HepG2 (cell line): ENCODE data around the gene DMAC2L. TPM values are rescaled to one million over a fixed set of nuclear protein-coding genes. Genes with fewer than 3 reads are reported as not detected.

Source experiments
- ATAC-seq: fragments of 200-7000 bp; cut with Tn5 transposase; 3 replicates; pipeline ENCODE4 v1.9.1; 2020; ENCODE audit warnings: mild to moderate bottlenecking, moderate library complexity
- BruUV-seq: library from RNA; stranded (reverse); fragments of 400-500 nt; replicated peaks from 2 replicates; lab custom pipeline; 2021; lab: Mats Ljungman, UMichigan
- CTCF ChIA-PET: fragments of 300-600 bp; formaldehyde crosslinking; extraction: SDS; loops from one replicate; lab custom pipeline; 2021; ENCODE audit warnings: low total read pairs, inconsistent platforms, low intra/inter-chr PET ratio; lab: Yijun Ruan, JAX
- POLR2A ChIA-PET: fragments of 350-600 bp; sonication (Branson Sonifier 250); formaldehyde crosslinking; loops from one replicate; lab custom pipeline; 2020; ENCODE audit warnings: antibody characterized with exemption, inconsistent platforms; lab: Yijun Ruan, JAX
- DNase-seq: peaks from one replicate; pipeline ENCODE4 v3.0.0-alpha.2; 2015; ENCODE audit warnings: low spot score
- FAIRE-seq: peaks from 3 replicates; lab custom pipeline; 2011; peaks lifted over from hg19 to GRCh38; lab: Jason Lieb, UNC
- H2AFZ ChIP-seq: one replicate; pipeline ENCODE4 v1.6.1; 2011; ENCODE audit warnings: low read length, inconsistent platforms
- H3K27ac ChIP-seq: fragments of 300-600 bp; 3 replicates; pipeline ENCODE4 v1.8.0; 2011; ENCODE audit warnings: mixed run types, mild to moderate bottlenecking, mixed read lengths, low read length, inconsistent platforms; ENCODE audit not compliant: insufficient read depth; ENCODE audit errors: extremely low read length
- H3K27me3 ChIP-seq, 2 experiments: fragments of 200-600 bp in 1 of 2; 2 replicates in 1 of 2; 3 replicates in 1 of 2; pipeline versions ENCODE4 v1.6.0 to v1.8.0; 2011; ENCODE audit warnings: low read length in 2 of 2, mild to moderate bottlenecking in 2 of 2, moderate library complexity in 2 of 2, inconsistent platforms in 1 of 2; ENCODE audit not compliant: insufficient read depth in 2 of 2, control insufficient read depth in 1 of 2
- H3K36me3 ChIP-seq, 2 experiments: fragments of 200-600 bp in 1 of 2; replicated peaks in 1 of 2; 2 replicates in 1 of 2; 3 replicates in 1 of 2; pipeline versions ENCODE4 v1.5.1 to v1.8.0; 2011; ENCODE audit warnings: low read length in 2 of 2, inconsistent platforms in 1 of 2; ENCODE audit not compliant: insufficient read depth in 2 of 2, control insufficient read depth in 1 of 2
- H3K4me1 ChIP-seq: 2 replicates; pipeline ENCODE4 v1.5.1; 2012; ENCODE audit warnings: low read length, inconsistent platforms; ENCODE audit not compliant: insufficient read depth
- H3K4me2 ChIP-seq: 2 replicates; pipeline ENCODE4 v1.6.0; 2011; ENCODE audit warnings: low read depth, low read length, inconsistent platforms
- H3K4me3 ChIP-seq, 3 experiments: fragments of 200-600 bp in 1 of 3; sonication (generic), shearing (Covaris generic) in 1 of 3; replicated peaks in 1 of 3; 2 replicates each; pipeline ENCODE4 v1.5.1; 2011 to 2016; ENCODE audit warnings: low read length in 3 of 3, inconsistent platforms in 2 of 3, low read depth in 2 of 3, mild to moderate bottlenecking in 2 of 3, control low read depth in 1 of 3, mixed read lengths in 1 of 3; ENCODE audit not compliant: insufficient read depth in 1 of 3
- H3K79me2 ChIP-seq: one replicate; pipeline ENCODE4 v1.6.1; 2011; ENCODE audit warnings: low read length, inconsistent platforms; ENCODE audit not compliant: insufficient read depth
- H3K9ac ChIP-seq: 2 replicates; pipeline ENCODE4 v1.6.0; 2011; ENCODE audit warnings: mild to moderate bottlenecking, low read depth, low read length, inconsistent platforms; ENCODE audit not compliant: insufficient read depth
- H3K9me3 ChIP-seq: 2 replicates; pipeline ENCODE4 v1.5.1; 2012; ENCODE audit warnings: mild to moderate bottlenecking, low read length
- H4K20me1 ChIP-seq: 2 replicates; pipeline ENCODE4 v1.6.0; 2011; ENCODE audit warnings: inconsistent platforms, mild to moderate bottlenecking, low read length, moderate library complexity; ENCODE audit not compliant: insufficient read depth
- DMAP1 ChIP-seq: IDR thresholded peaks from 2 replicates; pipeline ENCODE4 v1.6.1; 2016
- EED ChIP-seq: sonication (generic); formaldehyde crosslinking; IDR thresholded peaks from 2 replicates; pipeline ENCODE4 v1.5.0; 2020; ENCODE audit warnings: mild to moderate bottlenecking, missing genetic modification reagents
- FOXP1 ChIP-seq, 2 experiments: fragments of 450-650 bp in 1 of 2; IDR thresholded peaks; 2 replicates each; pipeline ENCODE4 v1.6.1; 2017 to 2018; ENCODE audit warnings: antibody characterized with exemption in 1 of 2
- PATZ1 ChIP-seq: sonication (generic); formaldehyde crosslinking; IDR thresholded peaks from 2 replicates; pipeline ENCODE4 v1.4.0; 2020; ENCODE audit warnings: missing genetic modification reagents
- PRDM15 ChIP-seq: sonication (generic); formaldehyde crosslinking; IDR thresholded peaks from 2 replicates; pipeline ENCODE4 v1.4.0; 2020; ENCODE audit warnings: missing genetic modification reagents
- PTBP1 ChIP-seq: fragments of 200-400 bp; formaldehyde crosslinking; IDR thresholded peaks from 2 replicates; pipeline ENCODE4 v1.6.1; 2018; ENCODE audit warnings: low read length, low read depth; ENCODE audit not compliant: poor library complexity, severe bottlenecking
- RNF219 ChIP-seq: sonication (generic); formaldehyde crosslinking; IDR thresholded peaks from 2 replicates; pipeline ENCODE4 v1.5.0; 2020; ENCODE audit warnings: mild to moderate bottlenecking, missing genetic modification reagents
- TBL1XR1 ChIP-seq: fragments of 150-350 bp; IDR thresholded peaks from 2 replicates; pipeline ENCODE4 v1.6.1; 2014; ENCODE audit warnings: borderline replicate concordance, low read length; ENCODE audit not compliant: partially characterized antibody
- ZNF232 ChIP-seq: sonication (generic); formaldehyde crosslinking; IDR thresholded peaks from 2 replicates; pipeline ENCODE4 v1.4.0; 2020; ENCODE audit warnings: missing genetic modification reagents, borderline replicate concordance
- ZNF280D ChIP-seq: sonication (generic); formaldehyde crosslinking; IDR thresholded peaks from 2 replicates; pipeline ENCODE4 v1.5.1; 2020; ENCODE audit warnings: mild to moderate bottlenecking, missing genetic modification reagents
- ZNF317 ChIP-seq: sonication (generic); formaldehyde crosslinking; IDR thresholded peaks from 2 replicates; pipeline ENCODE4 v1.5.0; 2020; ENCODE audit warnings: mild to moderate bottlenecking, missing genetic modification reagents
- ZNF629 ChIP-seq: sonication (generic); formaldehyde crosslinking; conservative IDR thresholded peaks from 2 replicates; pipeline ENCODE4 v1.5.0; 2020; ENCODE audit warnings: missing genetic modification reagents
- ZNF652 ChIP-seq: IDR thresholded peaks from 2 replicates; pipeline ENCODE4 v1.6.1; 2016; ENCODE audit warnings: low read depth, borderline replicate concordance
- ZSCAN22 ChIP-seq: sonication (generic); formaldehyde crosslinking; IDR thresholded peaks from 2 replicates; pipeline ENCODE4 v1.4.0; 2020; ENCODE audit warnings: mild to moderate bottlenecking, missing genetic modification reagents
- WGBS: methylation state at CpG from one replicate; pipeline ENCODE4 v1.1.6; 2017; ENCODE audit warnings: low lambda C conversion rate; 5-methylcytosine and 5-hydroxymethylcytosine counted together
- in situ Hi-C: cut with HindIII; loops from 2 replicates; pipeline ENCODE4 v1.10.0; 2017; ENCODE audit warnings: low pct_unique_long_range_greater_than_20kb; ENCODE audit not compliant: extremely low pct_ligation_motif_present
- intact Hi-C: fragments of 100-400 bp; cut with micrococcal nuclease; formaldehyde crosslinking; loops from one replicate; pipeline ENCODE4 v1.10.0; 2022; ENCODE audit not compliant: unreplicated experiment
- polyA plus RNA-seq, 8 experiments: library from polyadenylated mRNA; depleted of rRNA in 3 of 8; stranded (reverse) in 7 of 8; unstranded in 1 of 8; fragments of >200 nt; fragmentation: Illumina TruSeq in 4 of 8; extraction: Trizol in 4 of 8; gene quantifications; 2 replicates each; pipeline versions ENCODE4 v1.2.1 to v1.2.3, GENCODE V29; 2011 to 2016; ENCODE audit warnings: low read depth in 4 of 8, missing spikeins in 1 of 8, mixed read lengths in 1 of 8; ENCODE audit not compliant: insufficient read depth in 1 of 8
- total RNA-seq, 5 experiments: library from RNA; depleted of rRNA; stranded (reverse); fragments of >200 nt; fragmentation: Illumina TruSeq; extraction: Trizol; gene quantifications; 2 replicates each; pipeline ENCODE4 v1.2.3, GENCODE V29; 2016; ENCODE audit warnings: low read depth in 1 of 5

Gene DMAC2L
- total and polyA plus RNA-seq, 2 of the 13 experiments (the other 11 are each of a cell fraction or from before 2014, with no cell fraction given) = 19.4 to 23.2 TPM

- Histone ChIP-seq H3K79me2 (peaks cover 18% of the 10 kb centered on the region), H3K9me3 (no peaks in the 10 kb centered on the region), H3K9ac (peak overlapping the region; percentile 78), H3K4me1 (peaks cover 22% of the 10 kb centered on the region), H3K27ac (peak overlapping the region; percentile 92), H3K4me2 (peak overlapping the region; percentile 97), H3K36me3 (no peaks in the 10 kb centered on the region), H3K4me3 (peak overlapping the region; percentile 72 to 86 (median 83)), H2AFZ (no peak overlapping the region), H3K27me3 (no peaks in the 10 kb centered on the region; a peak in 1 of 5 replicates), H4K20me1 (no peaks in the 10 kb centered on the region)
- ATAC-seq (peak; percentile 42), DNase-seq (peak; percentile 42), FAIRE-seq (no peak)
- 4% methylated on average over 12 of the region's 18 CpGs for WGBS
- in situ Hi-C loops (no loop called here), intact Hi-C loops (loop anchor here (2.0 kb wide), 1 partner anchor 80 kb away; no protein-coding TSS in a partner anchor)
- ChIA-PET POLR2A (interaction anchor here (0.6 to 2.2 kb wide), 11 partner anchors 8 to 782 kb away, joined by 3 to 27 read pairs (median 4); partner anchors contain the start of genes CDKL1, PYGL, SOS2 and TRIM9), CTCF (no interaction called here)
- BruUV-seq = no TSS peak
- no peak for TF ChIP-seq EED
- TF ChIP-seq ZNF629 (CRISPR knock-in tag) = no peak
- TF ChIP-seq RNF219 (CRISPR knock-in tag) = 0 out of 2 replicates have a peak, but pooled peaks have one; percentile 12
- TF ChIP-seq ZNF280D (CRISPR knock-in tag) = no peak
- no peak for TF ChIP-seq ZNF652
- TF ChIP-seq DMAP1 (CRISPR knock-in tag) = no peak
- TF ChIP-seq PTBP1 = no peak
- no peak for TF ChIP-seq ZSCAN22 (CRISPR knock-in tag)
- TF ChIP-seq PATZ1 = no peak
- TF ChIP-seq FOXP1 (IDR thresholded peaks at IDR 0.05) = no peak
- no peak for TF ChIP-seq FOXP1 (CRISPR knock-in tag; IDR thresholded peaks at IDR 0.05)
- no peak for TF ChIP-seq ZNF317 (CRISPR knock-in tag)
- TF ChIP-seq PRDM15 = no peak
- peak; percentile 2; the same call in 1 of the 2 replicates for TF ChIP-seq ZNF232 (CRISPR knock-in tag)
- no peak for TF ChIP-seq TBL1XR1
Observed at GRCh38 chr14:50312734-50313054, 570 bp downstream of the DMAC2L start.
